Activated CD8-positive, alpha-beta T cell treated with anti-CD3 and anti-CD28 coated beads for 36 hours (primary cell): ENCODE measurements around the gene KRT26. TPM values are rescaled to one million over a fixed set of nuclear protein-coding genes. Genes with fewer than 3 reads are reported as not detected.

ENCODE experiments used
- ATAC-seq: fragments of 200-7000 bp; cut with Tn5 transposase; one replicate; pipeline ENCODE4 v1.10.0; 2021; ENCODE audit warnings: mild to moderate bottlenecking, moderate library complexity
- CTCF ChIA-PET: fragments of 350-600 bp; sonication (Branson Sonifier 250); formaldehyde crosslinking; loops from one replicate; lab custom pipeline; 2021; ENCODE audit warnings: antibody characterized with exemption; lab: Charles Lee
- POLR2A ChIA-PET: fragments of 350-600 bp; sonication (Branson Sonifier 250); formaldehyde crosslinking; loops from one replicate; lab custom pipeline; 2021; ENCODE audit warnings: antibody characterized with exemption; lab: Charles Lee
- DNase-seq: peaks from one replicate; pipeline ENCODE4 v3.0.0-alpha.2; 2020
- H3K27ac Mint-ChIP-seq: one replicate; pipeline ENCODE4 v1.8.0; 2021; ENCODE audit warnings: mild to moderate bottlenecking, mixed read lengths
- H3K27me3 Mint-ChIP-seq: one replicate; pipeline ENCODE4 v1.8.0; 2021; ENCODE audit warnings: mixed read lengths
- H3K36me3 Mint-ChIP-seq: one replicate; pipeline ENCODE4 v1.8.0; 2021; ENCODE audit warnings: low read depth, mixed read lengths
- H3K4me1 Mint-ChIP-seq: one replicate; pipeline ENCODE4 v1.8.0; 2021; ENCODE audit warnings: low read depth, mixed read lengths
- H3K4me3 Mint-ChIP-seq: one replicate; pipeline ENCODE4 v1.8.0; 2021; ENCODE audit warnings: mild to moderate bottlenecking, moderate library complexity, mixed read lengths
- H3K9me3 Mint-ChIP-seq: one replicate; pipeline ENCODE4 v1.8.0; 2021; ENCODE audit warnings: mixed read lengths
- CTCF ChIP-seq: fragments of 200-600 bp; IDR thresholded peaks from one replicate; pipeline ENCODE4 v1.8.0; 2022; ENCODE audit warnings: antibody characterized with exemption, mild to moderate bottlenecking
- intact Hi-C: fragments of 100-400 bp; cut with micrococcal nuclease; formaldehyde crosslinking; loops from one replicate; pipeline ENCODE4 v1.10.0; 2022
- total RNA-seq, 2 experiments: library from RNA; stranded (reverse); gene quantifications; one replicate each; pipeline ENCODE4 v1.2.3, GENCODE V29; 2021

The KRT26 gene
- total RNA-seq, 2 experiments from 2014 or later, result not detected

GRCh38 chr17:40778461-40778860 lies 6.5 kb upstream of the KRT26 start:
- no peak overlapping the region for H3K4me3 Mint-ChIP-seq
- H3K4me1 Mint-ChIP-seq, result no peaks in the 10 kb centered on the region
- DNase-seq (no peak), ATAC-seq (no peak)
- ChIA-PET CTCF (interaction anchor here (1.2 kb wide), 1 partner anchor 13 kb away, joined by 3 read pairs; no protein-coding TSS in a partner anchor), POLR2A (no interaction called here)
- no peaks in the 10 kb centered on the region for H3K9me3 Mint-ChIP-seq
- H3K36me3 Mint-ChIP-seq, result no peaks in the 10 kb centered on the region
- no peak overlapping the region for H3K27ac Mint-ChIP-seq
- no peak for TF ChIP-seq CTCF
- intact Hi-C loops, result no loop called here
- H3K27me3 Mint-ChIP-seq, result peaks cover 41% of the 10 kb centered on the region

- no peak for ATAC-seq
- no peak overlapping the region for H3K27ac Mint-ChIP-seq
Observed at GRCh38 chr17:40777971-40778370, 6.0 kb upstream of the KRT26 start.

GRCh38 chr17:40777459-40777858 lies 5.5 kb upstream of the KRT26 start:
- H3K36me3 Mint-ChIP-seq, result no peaks in the 10 kb centered on the region
- intact Hi-C loops, result no loop called here
- ChIA-PET CTCF (no interaction called here), POLR2A (no interaction called here)
- peaks cover 45% of the 10 kb centered on the region for H3K27me3 Mint-ChIP-seq
- no peak for ATAC-seq
- H3K27ac Mint-ChIP-seq, result no peak overlapping the region
- no peak overlapping the region for H3K4me3 Mint-ChIP-seq
- H3K9me3 Mint-ChIP-seq, result no peaks in the 10 kb centered on the region
- H3K4me1 Mint-ChIP-seq, result no peaks in the 10 kb centered on the region
- TF ChIP-seq CTCF, result no peak
- DNase-seq, result no peak

More at GRCh38 chr17:40777971-40778370, 6.0 kb upstream of the KRT26 start:
- DNase-seq, result no peak
- Mint-ChIP-seq H3K36me3 (no peaks in the 10 kb centered on the region), H3K9me3 (no peaks in the 10 kb centered on the region), H3K4me1 (no peaks in the 10 kb centered on the region), H3K27me3 (peaks cover 43% of the 10 kb centered on the region), H3K4me3 (no peak overlapping the region)
- intact Hi-C loops, result no loop called here
- TF ChIP-seq CTCF, result no peak
- ChIA-PET CTCF (no interaction called here), POLR2A (no interaction called here)

- DNase-seq (no peak), ATAC-seq (no peak)
- Mint-ChIP-seq H3K4me1 (no peaks in the 10 kb centered on the region), H3K27ac (no peak overlapping the region), H3K27me3 (peaks cover 48% of the 10 kb centered on the region), H3K36me3 (no peaks in the 10 kb centered on the region), H3K4me3 (no peak overlapping the region), H3K9me3 (no peaks in the 10 kb centered on the region)
- intact Hi-C loops, result no loop called here
- ChIA-PET POLR2A (no interaction called here), CTCF (no interaction called here)
- TF ChIP-seq CTCF, result no peak
Observed at GRCh38 chr17:40775945-40776344, 3.9 kb upstream of the KRT26 start.

- Mint-ChIP-seq H3K9me3 (peaks cover 19% of the 10 kb centered on the region), H3K4me1 (no peaks in the 10 kb centered on the region), H3K27ac (no peak overlapping the region), H3K36me3 (no peaks in the 10 kb centered on the region), H3K4me3 (no peak overlapping the region), H3K27me3 (peaks cover 18% of the 10 kb centered on the region)
- DNase-seq (no peak), ATAC-seq (no peak)
- no peak for TF ChIP-seq CTCF
- POLR2A ChIA-PET, result no interaction called here
- CTCF ChIA-PET, result no interaction called here
- intact Hi-C loops, result no loop called here
Observed at GRCh38 chr17:40765657-40766056, 6.3 kb downstream of the KRT26 start.
